ENCODE data around the gene KLHL13.
"Not testable (repeated sequence)": the region's sequence is repeated elsewhere in the genome, so short reads cannot be mapped to it uniquely, and the experiment has no call there.

Gene KLHL13

DNA sequence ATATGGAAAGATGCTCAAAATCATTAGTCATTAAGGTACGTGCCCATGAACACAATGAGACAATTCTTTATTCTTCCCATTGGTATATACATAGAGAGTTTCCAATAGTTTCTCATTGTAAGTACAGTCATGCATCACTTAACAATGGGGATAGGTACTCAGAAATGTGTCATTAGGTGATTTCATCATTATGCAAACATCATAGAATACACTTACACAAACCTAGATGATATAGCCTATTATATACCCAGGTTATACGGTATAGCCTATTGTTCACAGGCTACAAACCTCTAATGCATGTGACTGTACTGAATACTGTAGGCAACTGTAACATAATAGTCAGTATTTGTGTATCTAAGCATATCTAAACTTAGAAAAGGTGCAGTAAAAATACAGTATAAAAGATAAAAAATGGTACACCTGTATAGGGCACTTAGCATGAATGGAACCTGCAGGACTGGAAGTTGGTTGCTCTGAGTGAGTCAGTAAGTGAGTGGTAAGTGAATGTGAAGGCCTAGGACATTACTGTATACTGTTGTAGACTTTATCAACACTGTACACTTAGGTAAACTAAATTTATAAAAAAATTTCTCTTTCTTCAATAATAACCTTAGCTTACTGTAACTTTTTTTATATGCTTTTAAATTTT, 49.6 kb downstream of the KLHL13 start:
- DNase-seq, result no peak

DNA sequence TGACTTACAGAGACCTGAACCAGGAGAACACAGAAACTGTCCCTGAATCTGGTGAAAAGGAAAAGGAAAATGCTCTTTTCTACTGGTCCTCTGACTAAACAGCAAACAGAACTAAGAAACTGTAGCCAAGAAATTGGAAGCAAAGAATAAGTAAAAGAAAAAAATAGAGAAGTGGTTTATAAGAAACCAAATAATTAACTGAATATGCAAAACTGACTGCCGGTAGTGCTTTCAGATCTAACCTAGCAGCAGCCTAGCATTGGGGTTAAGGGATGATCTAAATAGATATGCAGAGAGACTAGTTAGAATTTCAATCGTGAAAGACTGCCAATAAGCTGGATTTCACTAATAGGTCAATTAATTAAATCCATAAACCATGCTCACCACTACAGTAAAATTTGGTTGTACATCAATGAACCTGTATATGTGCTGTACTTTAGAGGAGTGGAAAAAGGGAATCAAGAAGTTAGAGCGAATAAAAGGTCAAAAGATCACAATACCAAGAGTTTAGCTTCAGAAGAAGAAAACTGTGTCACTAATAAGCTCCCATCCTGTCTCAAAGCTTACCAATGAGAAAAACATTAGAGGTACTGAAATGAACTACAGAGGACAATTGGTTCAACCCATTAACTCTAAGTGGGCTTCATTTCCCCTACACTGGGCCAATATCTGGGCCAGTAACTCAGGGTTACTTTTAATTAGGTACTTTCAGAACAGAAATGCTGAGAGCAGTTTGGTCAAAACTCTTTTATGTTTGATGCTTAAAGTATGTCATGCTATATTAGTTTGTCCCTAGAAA, 53.6 kb downstream of the KLHL13 start:
- no peak for DNase-seq

DNA sequence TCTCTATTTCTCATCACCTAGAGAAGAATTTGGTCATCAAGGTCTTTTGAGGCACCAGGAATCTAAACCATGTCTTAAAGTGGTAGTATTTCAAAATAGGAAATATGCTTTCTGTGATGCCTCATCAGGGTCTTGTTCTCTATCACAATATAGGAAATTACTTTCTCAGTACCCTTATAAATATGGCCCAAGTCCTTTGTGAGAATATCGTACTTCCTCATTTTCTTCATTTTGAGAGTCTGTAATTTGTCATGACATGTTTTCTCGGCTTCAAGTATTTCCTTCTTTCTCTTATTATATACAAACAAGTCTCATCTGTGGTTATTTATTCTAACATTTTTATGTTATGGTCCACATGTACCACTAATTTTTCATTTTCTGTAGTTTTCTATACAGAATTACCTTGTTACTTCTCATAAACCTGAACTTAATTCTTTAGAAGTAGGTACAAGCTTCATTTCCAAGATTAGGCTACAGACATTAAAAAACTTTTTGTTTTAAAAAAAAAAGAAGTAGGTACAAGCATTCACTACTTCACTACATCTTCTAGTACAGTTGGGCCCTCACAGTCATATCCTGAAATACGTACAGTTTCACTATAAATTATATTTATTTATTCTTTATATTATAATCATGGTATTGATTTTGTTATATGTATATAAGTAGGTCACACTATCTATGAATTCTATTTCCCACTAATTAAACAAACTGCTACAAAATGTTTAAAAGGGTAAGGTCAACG, 54.4 kb downstream of the KLHL13 start:
- DNase-seq, result no peak

DNA sequence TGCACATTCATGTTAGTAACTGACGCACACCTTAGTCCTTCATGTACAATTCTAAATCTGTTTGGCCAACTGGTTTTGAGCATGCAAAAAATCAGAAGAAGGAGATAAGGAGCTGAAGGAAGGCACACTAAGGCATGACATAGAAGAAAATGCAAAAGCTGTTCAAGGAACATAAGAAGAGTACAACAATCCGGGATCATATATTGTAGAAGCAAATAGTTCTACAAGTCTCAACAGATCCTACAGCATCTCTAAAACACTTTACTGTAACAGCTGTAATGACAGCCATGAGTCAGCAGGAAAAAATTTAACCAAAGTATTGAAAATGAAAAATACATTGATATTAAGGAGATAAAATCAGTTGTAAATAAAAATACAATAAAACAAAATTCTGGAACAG, 57.7 kb downstream of the KLHL13 start:
- DNase-seq, result no peak

DNA sequence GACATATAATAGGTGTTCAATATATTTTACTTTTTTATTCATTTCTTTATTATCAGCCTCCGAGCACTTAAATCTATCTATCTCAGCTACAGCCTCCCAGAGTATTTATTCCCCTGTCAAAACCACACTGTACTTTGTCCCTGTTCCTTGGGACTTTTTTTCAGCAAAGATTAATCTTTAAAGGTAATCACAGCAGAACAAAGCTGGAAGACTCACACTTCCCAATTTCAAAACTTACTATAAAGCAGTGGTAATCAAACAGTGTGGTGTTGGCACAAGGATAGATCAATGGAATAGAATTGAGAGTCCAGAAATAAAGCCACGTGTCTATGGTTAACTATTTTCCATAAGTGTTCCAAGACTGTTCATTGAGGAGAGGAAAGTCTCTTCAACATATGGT, 59.7 kb downstream of the KLHL13 start:
- no peak for DNase-seq

DNA sequence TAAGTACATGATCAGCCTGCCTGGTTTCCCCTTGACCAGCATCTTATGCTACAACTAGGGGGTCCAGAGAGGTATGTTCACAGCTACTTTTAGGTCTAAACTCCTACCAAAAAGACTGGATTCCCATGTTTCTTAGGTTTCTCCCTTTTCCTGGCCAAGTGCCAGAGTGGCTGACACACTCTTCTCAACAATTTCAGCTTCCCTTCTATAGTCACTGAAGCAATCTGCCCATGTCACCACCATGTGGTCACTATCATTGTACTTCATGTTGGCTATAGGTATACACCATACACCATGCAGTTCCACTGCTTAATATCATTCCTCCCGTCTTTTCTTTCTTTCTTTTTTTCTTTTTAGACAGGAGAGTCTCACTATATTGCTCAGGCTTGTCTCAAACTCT, 66.9 kb downstream of the KLHL13 start:
- DNase-seq, result no peak

DNA sequence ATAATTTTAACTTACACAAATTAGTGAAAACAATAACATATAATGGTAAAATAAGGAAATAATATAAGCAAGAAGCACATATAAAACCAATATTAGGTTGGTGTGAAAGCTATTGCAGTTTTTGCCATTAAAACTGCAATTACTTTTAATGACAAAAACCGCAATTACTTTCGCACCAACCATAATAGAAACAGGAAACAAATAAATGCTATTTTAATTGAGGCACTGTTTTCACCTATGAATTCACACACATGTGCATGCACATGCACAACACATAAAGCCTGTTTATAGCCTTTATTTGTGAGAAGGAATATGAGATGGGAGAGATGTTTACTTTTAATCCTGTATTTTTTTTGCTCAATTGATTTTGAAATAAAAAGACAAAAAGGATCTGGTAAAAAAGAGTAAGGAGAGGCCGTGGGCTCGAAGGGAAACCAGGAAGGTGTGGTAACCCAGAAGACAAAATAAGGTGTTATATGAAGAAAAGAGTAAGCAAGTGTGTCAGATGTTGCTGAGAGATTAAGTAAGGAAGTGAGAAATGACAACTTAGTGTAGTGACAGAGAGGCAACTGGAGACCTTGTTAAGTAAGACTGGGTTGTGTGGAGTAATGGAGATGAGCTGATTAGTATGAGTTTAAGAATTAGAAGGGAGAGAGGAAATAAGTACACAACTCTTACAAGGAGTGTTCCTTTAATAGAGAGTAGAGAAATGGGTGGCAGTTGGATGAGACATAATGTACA, 69.0 kb downstream of the KLHL13 start:
- no peak for DNase-seq

DNA sequence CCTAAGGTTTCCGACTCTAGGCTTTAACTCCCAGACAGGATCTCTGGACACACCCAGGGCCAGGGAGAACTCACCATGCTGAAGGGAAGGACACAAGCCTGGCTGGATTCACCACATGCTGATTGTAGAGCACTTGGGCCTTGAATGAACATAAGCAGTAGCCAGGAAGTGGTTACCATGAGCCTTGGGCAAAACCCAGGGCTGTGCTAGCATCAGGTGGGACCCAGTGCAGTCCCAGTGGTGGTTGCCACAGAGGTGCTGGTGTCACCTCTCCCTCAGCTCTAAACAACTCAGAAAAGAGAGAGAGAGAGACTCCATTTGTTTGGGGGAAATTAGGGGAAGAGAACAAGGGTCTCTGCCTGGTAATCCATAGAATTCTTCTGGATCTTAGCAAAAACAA, 77.0 kb downstream of the KLHL13 start:
- DNase-seq, result no peak

DNA sequence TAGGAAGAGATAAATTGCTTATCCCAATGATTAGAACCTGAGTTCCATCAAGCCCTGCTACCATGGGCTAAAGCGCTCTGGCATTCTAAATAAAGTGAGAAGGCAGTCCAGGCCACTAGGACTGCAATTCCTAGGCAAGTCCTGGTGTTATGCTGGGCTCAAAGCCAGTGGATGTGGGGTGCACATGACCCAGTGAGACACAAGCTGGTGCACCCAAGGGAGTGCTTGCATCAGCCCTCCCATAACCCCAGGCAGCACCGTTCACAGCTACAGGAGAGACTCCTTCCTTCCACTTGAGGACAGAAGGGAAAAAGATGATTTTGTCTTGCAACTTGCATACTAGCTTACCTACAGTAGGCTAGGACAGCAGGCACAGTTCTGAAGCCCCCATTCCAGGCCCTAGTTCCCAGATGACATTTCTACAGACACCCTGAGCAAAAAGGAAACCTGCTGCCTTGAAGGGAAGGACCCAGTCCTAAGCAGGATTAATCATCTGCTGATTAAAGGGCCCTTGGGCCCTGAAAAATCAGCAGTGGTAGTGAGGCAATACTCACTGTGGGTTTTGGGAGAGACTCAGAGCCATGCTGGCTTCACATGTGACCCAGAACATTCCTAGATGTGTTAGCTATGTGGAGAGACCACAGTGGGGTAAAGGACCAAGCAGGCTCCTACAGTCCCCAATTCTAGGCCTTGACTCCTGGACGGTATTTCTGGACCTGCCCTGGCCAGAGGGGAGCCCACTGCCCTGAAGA, 77.8 kb downstream of the KLHL13 start:
- DNase-seq, result no peak

DNA sequence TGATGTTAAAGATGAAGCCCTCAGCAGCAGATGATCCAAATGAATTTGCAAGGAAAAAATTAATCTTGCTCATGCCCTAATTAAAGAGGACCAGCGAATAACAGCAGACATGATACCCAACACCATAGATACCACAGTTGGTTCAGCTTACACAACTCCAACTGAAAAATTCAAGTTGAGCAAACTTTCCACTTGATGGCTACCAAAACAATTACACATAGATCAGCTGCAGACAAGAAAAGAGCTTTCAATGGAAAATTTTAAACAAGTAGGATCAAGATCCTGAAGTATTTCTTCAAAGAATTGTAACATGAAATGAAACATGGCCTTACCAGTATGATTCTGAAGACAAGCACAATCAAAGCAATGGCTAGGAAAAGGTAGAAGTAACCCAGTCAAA, 90.0 kb downstream of the KLHL13 start:
- DNase-seq, result no peak

DNA sequence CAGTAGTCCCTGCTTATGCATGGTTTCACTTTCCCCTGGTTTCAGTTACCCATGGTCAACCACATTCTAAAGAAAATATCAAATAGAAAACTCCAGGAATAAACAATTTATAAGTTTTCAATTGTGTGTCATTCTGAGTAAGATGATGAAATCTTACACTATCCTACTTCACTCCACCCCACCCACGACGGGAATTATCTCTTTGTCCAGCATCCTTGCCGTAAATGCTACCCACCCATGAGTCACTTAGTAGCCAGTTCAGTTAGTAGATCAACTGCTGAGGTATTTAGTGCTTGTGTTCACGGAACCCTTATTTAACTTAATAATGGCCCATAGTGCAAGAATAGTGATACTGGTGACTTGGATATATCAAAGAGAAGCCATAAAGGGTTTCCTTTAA, 91.4 kb downstream of the KLHL13 start:
- DNase-seq, result no peak

DNA sequence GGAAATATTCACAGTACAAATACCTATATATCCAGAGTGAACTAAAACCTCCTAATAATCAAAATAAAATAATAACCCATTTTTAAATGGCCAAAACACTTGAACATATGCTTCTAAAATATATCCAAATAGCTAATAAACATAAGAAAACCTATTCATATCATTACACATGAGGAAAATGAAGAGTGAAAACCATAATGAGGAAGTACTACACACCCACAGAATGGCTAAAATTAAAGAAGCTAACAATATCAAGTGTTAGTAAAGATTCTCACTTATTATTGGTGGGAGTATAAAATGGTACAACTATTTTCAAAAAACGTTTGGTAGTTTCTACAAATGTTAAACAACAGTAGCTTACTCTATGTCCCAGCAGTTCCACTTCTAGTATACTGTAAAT, 92.1 kb downstream of the KLHL13 start:
- DNase-seq, result no peak

DNA sequence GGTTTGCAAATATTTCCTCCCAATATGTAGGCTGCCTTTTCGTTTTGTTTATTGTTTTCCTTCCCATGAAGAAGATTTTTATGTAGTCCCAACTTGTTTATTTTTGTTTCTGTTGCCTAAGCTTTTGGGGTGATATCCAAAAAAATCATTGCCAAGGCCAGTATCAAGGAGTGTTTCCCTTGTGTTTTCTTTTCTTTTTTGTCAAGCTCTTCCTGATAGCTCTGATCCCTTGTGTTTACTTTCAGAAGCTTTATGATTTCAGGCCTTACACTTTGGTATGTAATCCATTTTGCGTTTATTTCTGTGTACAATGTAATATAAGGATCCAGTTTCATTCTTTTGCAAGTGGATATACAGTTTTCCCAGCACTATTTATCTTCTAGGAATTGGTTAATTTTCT, 93.9 kb downstream of the KLHL13 start:
- no peak for DNase-seq

DNA sequence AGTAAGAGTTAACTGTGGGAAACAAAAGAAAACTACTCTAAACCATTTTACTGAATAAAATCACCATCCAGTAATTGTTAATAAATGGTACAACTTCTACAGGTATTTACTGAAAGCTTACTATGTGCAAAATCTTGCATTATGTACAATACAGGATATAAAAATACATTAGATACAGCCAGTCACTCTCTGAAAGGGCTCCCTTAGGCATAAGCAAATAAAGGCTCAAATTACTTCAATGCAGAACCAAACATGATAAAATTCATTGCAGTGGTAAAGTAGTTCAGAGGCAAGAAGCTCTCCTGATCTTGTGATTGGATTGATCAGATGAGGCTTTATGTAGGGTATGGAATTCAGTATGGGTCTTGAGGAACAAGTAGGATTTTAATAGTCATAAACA, 100.2 kb downstream of the KLHL13 start:
- DNase-seq, result no peak

DNA sequence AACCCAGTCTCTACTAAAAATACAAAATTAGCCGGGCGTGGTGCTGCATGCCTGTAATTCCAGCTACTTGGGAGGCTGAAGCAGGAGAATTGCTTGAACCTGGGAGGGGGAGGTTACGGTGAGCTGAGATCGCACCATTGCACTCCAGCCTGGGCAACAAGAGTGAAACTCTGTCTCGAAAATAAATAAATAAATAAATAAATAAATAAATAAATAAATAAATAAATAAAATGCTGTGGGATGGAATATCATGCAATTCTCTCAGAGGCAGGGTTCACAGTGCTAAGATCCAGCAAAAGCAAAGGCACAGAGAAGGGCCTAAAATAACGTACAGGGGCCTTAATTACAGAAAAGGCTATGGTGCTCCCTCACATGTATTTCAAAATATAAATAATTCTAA, 114.2 kb downstream of the KLHL13 start:
- not testable (repeated sequence) for DNase-seq

DNA sequence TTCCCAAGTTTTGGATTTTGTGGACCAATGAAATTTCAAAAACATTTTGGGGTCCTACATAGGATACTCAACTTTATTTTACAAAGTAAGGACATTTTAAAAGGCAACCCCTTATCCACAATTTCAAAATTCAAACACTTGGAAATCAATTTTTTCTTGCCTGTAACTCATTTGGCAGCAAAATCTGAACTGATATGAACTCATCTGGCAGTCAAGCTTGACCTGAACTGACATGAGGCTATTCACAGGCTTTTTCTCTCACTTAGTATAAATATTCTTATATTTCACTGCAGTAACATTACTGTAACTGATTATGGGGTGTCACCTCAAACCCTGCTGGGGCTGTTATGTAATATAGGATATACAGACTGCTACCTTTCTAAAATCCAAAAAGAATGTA, 116.1 kb downstream of the KLHL13 start:
- no peak for DNase-seq

DNA sequence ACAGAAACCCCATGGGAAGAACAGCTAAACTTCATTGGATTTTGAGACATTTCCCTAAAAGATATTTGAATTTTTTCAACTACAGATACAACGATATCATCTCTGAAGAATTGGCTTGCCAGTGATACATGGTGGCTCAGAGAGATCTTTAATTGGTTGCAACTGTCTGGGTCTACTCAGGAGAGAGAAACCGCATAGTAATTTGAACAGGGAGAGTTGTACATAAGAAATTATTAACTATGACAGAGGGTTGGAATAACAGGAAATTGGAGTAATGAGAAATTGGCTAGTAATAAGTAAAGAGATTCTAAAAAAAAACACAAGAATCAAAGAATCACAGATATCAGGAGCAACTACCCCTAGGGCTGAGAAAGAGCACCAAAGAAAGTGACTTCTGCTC, 118.4 kb downstream of the KLHL13 start:
- DNase-seq, result no peak

DNA sequence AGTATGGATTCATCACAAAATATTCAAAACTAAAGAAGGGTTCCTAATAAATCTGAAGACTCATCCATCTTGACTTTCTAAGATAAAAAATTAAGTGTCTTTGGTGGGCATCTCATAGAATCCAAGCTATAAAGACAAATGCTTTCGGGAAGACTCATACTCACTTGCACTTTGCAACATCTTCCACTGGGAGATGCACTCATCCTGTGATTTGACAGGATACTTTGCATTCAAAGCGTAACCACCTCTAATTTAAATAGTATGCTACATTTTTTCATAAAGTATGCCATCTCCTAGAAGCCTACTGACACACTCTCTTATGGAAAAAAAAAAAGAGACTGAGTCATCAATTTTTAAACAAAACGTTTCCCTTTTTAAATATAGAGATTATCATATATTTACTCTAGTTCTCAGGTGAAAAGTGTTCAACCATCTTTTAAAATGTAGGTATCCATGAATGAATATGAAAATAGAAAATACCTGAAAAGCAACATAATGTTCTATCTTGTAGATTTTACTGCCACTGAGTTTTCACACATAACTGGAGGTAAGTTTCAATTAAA, 119.6 kb downstream of the KLHL13 start:
- DNase-seq, result no peak

DNA sequence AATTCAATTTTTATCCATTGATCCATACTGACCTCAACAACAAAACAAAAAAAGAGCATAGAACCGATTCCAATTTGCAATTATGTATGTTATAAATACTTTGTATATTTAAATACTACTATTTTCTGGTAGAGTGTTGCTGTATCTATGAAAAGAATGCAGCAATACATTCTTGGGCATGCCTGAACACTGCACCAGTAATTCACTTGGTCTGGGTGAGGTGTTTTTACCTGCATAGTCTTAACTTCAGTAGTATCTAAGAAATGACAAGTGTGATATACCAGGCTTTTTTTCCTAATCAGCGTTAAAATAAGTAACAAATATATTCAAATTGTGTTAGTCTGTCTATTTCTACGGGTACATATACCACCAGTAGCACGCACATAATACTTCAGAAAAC, 120.2 kb downstream of the KLHL13 start:
- no peak for DNase-seq

DNA sequence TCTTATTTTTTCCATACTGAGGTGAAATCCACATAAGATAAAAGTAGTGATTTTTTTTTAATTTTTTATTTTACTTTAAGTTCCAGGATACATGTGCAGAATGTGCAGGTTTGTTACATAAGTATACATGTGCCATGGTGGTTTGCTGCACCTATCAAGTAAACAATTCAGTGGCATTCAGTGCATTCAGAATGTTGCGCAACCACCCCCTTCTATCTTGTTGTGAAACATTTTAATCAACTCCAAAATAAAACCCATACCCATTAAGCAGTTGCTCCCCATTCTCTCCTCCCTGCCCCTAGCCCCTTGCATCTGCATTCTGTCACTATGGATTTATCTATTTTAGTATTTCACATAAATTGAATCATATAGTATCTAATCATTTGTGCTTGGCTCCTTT, 121.2 kb downstream of the KLHL13 start:
- DNase-seq, result no peak

DNA sequence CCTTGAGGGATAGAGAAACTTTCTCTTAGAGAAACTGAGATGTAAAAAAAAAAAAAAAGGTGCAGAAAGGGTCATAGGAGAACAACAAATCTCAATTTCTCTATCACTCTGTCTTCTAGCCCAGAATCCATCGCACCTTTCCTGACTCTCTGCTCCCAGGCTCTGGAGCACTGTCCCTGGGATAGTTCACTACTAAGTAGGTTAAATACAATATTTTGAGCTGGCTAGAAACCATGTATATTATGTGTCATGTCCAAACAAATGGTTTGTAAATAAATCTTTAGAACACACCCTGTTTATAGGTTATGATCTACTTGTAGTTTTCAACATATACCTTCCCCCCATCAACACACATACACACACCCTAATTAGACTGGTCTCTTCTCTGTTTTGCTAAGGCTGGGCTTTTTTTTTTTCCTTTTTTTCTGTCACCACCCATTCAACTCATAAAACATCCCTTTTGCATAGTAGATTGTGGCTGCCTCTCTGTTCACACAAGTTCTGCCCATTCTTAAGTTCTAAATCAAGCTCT, 124.4 kb downstream of the KLHL13 start:
- DNase-seq, result no peak

DNA sequence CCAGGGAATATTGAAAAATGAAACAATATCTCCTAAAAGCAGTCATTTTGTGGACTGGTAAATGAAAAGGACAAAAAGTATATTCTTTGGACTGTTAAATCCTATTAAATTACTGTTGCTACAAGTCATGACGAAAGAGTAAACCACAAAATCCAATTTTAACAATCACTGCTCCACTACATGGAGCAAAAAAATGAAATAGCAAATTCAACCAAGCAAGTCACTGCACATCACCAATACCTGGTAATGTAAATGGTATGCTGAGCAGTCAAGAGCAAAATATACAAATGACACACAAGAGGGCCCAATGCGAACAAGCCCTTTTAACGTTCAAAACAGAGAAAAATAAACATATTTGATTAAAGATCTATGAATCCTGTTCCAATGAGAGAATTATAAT, 126.2 kb downstream of the KLHL13 start:
- no peak for DNase-seq

Data from activated naive CD4-positive, alpha-beta T cell treated with Interleukin-2 at 50 U/mL for 16 hours (primary cell).